Keratinocyte (primary cell): ENCODE measurements around the gene TESK1. TPM values are rescaled to one million over a fixed set of nuclear protein-coding genes. Genes with fewer than 3 reads are reported as not detected.

Source experiments
- DNase-seq: peaks from one replicate; pipeline ENCODE4 v3.0.0-alpha.2; 2011; ENCODE audit warnings: low read depth, missing footprints, low spot score
- FAIRE-seq: peaks from 2 replicates; lab custom pipeline; 2011; peaks lifted over from hg19 to GRCh38; lab: Jason Lieb, UNC
- H2AFZ ChIP-seq: 2 replicates; pipeline ENCODE4 v1.6.0; 2012; ENCODE audit warnings: low read length, control low read depth, inconsistent platforms; ENCODE audit not compliant: control insufficient read depth
- H3K27ac ChIP-seq: 2 replicates; pipeline ENCODE4 v1.5.1; 2011; ENCODE audit warnings: low read length; ENCODE audit not compliant: control insufficient read depth, insufficient read depth
- H3K27me3 ChIP-seq: 3 replicates; pipeline ENCODE4 v1.6.0; 2011; ENCODE audit warnings: low read length; ENCODE audit not compliant: control insufficient read depth, insufficient read depth; ENCODE audit errors: extremely low read depth
- H3K36me3 ChIP-seq, 2 experiments: 2 replicates in 1 of 2; 3 replicates in 1 of 2; pipeline ENCODE4 v1.5.1; 2011; ENCODE audit warnings: low read length in 2 of 2, mild to moderate bottlenecking in 1 of 2; ENCODE audit not compliant: control insufficient read depth in 2 of 2, insufficient read depth in 2 of 2; ENCODE audit errors: extremely low read depth in 1 of 2
- H3K4me1 ChIP-seq: 3 replicates; pipeline ENCODE4 v1.5.1; 2011; ENCODE audit warnings: low read length; ENCODE audit not compliant: control insufficient read depth, insufficient read depth; ENCODE audit errors: extremely low read depth
- H3K4me2 ChIP-seq: 3 replicates; pipeline ENCODE4 v1.6.0; 2011; ENCODE audit warnings: low read depth, low read length; ENCODE audit not compliant: control insufficient read depth, insufficient read depth; ENCODE audit errors: extremely low read depth
- H3K4me3 ChIP-seq, 3 experiments: fragments of 200-600 bp in 1 of 3; sonication (generic) in 1 of 3; 2 replicates in 2 of 3; 3 replicates in 1 of 3; pipeline ENCODE4 v1.5.1; 2011 to 2016; ENCODE audit warnings: low read length in 3 of 3, mild to moderate bottlenecking in 3 of 3, control low read depth in 2 of 3, inconsistent platforms in 1 of 3, low read depth in 1 of 3, mixed read lengths in 1 of 3, mixed run types in 1 of 3, moderate library complexity in 1 of 3; ENCODE audit not compliant: control insufficient read depth in 2 of 3, insufficient read depth in 2 of 3; ENCODE audit errors: extremely low read depth in 1 of 3
- H3K79me2 ChIP-seq: 2 replicates; pipeline ENCODE4 v1.6.0; 2012; ENCODE audit warnings: low read length; ENCODE audit not compliant: control insufficient read depth, insufficient read depth
- H3K9ac ChIP-seq: 3 replicates; pipeline ENCODE4 v1.6.0; 2011; ENCODE audit warnings: low read length; ENCODE audit not compliant: control insufficient read depth, insufficient read depth; ENCODE audit errors: extremely low read depth
- H3K9me1 ChIP-seq: 3 replicates; pipeline ENCODE4 v1.6.0; 2011; ENCODE audit warnings: low read length; ENCODE audit not compliant: control insufficient read depth, insufficient read depth; ENCODE audit errors: extremely low read depth
- H3K9me3 ChIP-seq: 2 replicates; pipeline ENCODE4 v1.5.1; 2012; ENCODE audit warnings: low read depth, low read length; ENCODE audit not compliant: control insufficient read depth
- H4K20me1 ChIP-seq: 3 replicates; pipeline ENCODE4 v1.6.0; 2011; ENCODE audit warnings: low read length; ENCODE audit not compliant: control insufficient read depth, insufficient read depth; ENCODE audit errors: extremely low read depth
- CTCF ChIP-seq, 3 experiments: IDR thresholded peaks in 1 of 3; conservative IDR thresholded peaks in 1 of 3; optimal IDR thresholded peaks in 1 of 3; 2 replicates in 2 of 3; 3 replicates in 1 of 3; pipeline versions ENCODE3 to v1.5.1; 2011; ENCODE audit warnings: low read length in 3 of 3, mild to moderate bottlenecking in 3 of 3, moderate library complexity in 2 of 3, control low read depth in 1 of 3, inconsistent platforms in 1 of 3; ENCODE audit not compliant: insufficient read depth in 2 of 3; ENCODE audit errors: extremely low read depth in 1 of 3
- EZH2 ChIP-seq: IDR thresholded peaks from one replicate; pipeline ENCODE4 v1.6.1; 2012; ENCODE audit warnings: inconsistent platforms, mild to moderate bottlenecking, low read length, moderate library complexity
- dilution Hi-C: fragments of 300-500 bp; cut with MboI; formaldehyde crosslinking; loops from one replicate; pipeline ENCODE4 v1.7.0; 2020; ENCODE audit warnings: low sequenced_read_pairs; ENCODE audit not compliant: extremely low pct_ligation_motif_present
- polyA plus RNA-seq, 5 experiments: library from polyadenylated mRNA; depleted of rRNA in 3 of 5; stranded (reverse) in 3 of 5; stranded (forward) in 1 of 5; unstranded in 1 of 5; fragments of >200 nt; gene quantifications; 1 replicate in 1 of 5; 2 replicates in 3 of 5; 3 replicates in 1 of 5; pipeline versions ENCODE4 v1.2.1 to v1.2.3, GENCODE V29; 2011 to 2012; ENCODE audit warnings: missing spikeins in 2 of 5, low read depth in 1 of 5, low replicate concordance in 1 of 5

TESK1 gene
- polyA plus RNA-seq, 1 donor (not counting 4 experiments of a cell fraction or from before 2014, with no cell fraction given): 11.2 TPM

GRCh38 chr9:35617548-35617947 is 12.5 kb downstream of the TESK1 start:
- DNase-seq (no peak), FAIRE-seq (no peak)
- Histone ChIP-seq H2AFZ (no peak overlapping the region), H3K4me3 (peak overlapping the region in 1 of 3 experiments; percentile 58), H3K27me3 (peaks cover 25% of the 10 kb centered on the region), H3K27ac (no peak overlapping the region), H3K4me1 (no peaks in the 10 kb centered on the region), H3K4me2 (peak overlapping the region; percentile 68), H3K9me1 (no peaks in the 10 kb centered on the region), H3K9me3 (no peaks in the 10 kb centered on the region), H4K20me1 (no peaks in the 10 kb centered on the region), H3K79me2 (no peaks in the 10 kb centered on the region), H3K36me3 (no peaks in the 10 kb centered on the region), H3K9ac (no peak overlapping the region)
- TF ChIP-seq CTCF (optimal IDR thresholded peaks at IDR 0.05 in 1 of 3, IDR thresholded peaks at IDR 0.05 in 1 of 3, conservative IDR thresholded peaks at IDR 0.05 in 1 of 3; ENCODE audit: extremely low read depth in 1 of 3, insufficient read depth in 2 of 3, low read length in 3 of 3) (no peak), EZH2 (no peak)
- dilution Hi-C loops: no loop called here

GRCh38 chr9:35618325-35618727 is 13.3 kb downstream of the TESK1 start, which contains the start of gene CD72:
CD72 (minus strand) TSS chr9:35618413; CDS start chr9:35618303, 110 bp downstream.
- no peaks in the 10 kb centered on the region for H3K4me1 ChIP-seq
- TF ChIP-seq CTCF (optimal IDR thresholded peaks at IDR 0.05 in 1 of 3, IDR thresholded peaks at IDR 0.05 in 1 of 3, conservative IDR thresholded peaks at IDR 0.05 in 1 of 3; ENCODE audit: extremely low read depth in 1 of 3, insufficient read depth in 2 of 3, low read length in 3 of 3) (no peak), EZH2 (no peak)
- FAIRE-seq (no peak), DNase-seq (no peak)
- peak within 1 kb of the TSS; percentile 49 for H3K9ac ChIP-seq
- peak within 1 kb of the TSS; percentile 68 for H3K4me2 ChIP-seq
- dilution Hi-C loops: no loop called here
- no peaks in the 10 kb centered on the region for H3K9me1 ChIP-seq
- H3K9me3 ChIP-seq: no peaks in the 10 kb centered on the region
- no peaks in the 10 kb centered on the region for H3K36me3 ChIP-seq
- H3K27me3 ChIP-seq: peaks cover 25% of the 10 kb centered on the region
- H3K27ac ChIP-seq: no peak within 1 kb of the TSS
- H4K20me1 ChIP-seq: no peaks in the 10 kb centered on the region
- H3K4me3 ChIP-seq: peak within 1 kb of the TSS in 2 of 3 experiments; percentile 24 to 58
- peak within 1 kb of the TSS; percentile 94 for H2AFZ ChIP-seq
- no peaks in the 10 kb centered on the region for H3K79me2 ChIP-seq
